WERI-Rb-1 (cell line): ENCODE results near the gene CCDC57.

Experiments
- DNase-seq: peaks from one replicate; pipeline ENCODE4 v3.0.0-alpha.2; 2020
- H3K27ac ChIP-seq: fragments of 250-450 bp; sonication (Bioruptor Pico); 2 replicates; pipeline ENCODE4 v1.5.1; 2020; ENCODE audit warnings: mild to moderate bottlenecking, moderate library complexity
- H3K27me3 ChIP-seq: fragments of 250-450 bp; sonication (Bioruptor Pico); 2 replicates; pipeline ENCODE4 v1.5.1; 2021; ENCODE audit warnings: mild to moderate bottlenecking, low read depth, moderate library complexity; ENCODE audit not compliant: insufficient read depth, severe bottlenecking
- H3K36me3 ChIP-seq: fragments of 250-450 bp; sonication (Bioruptor Pico); 2 replicates; pipeline ENCODE4 v1.5.1; 2020; ENCODE audit warnings: mild to moderate bottlenecking, moderate library complexity
- H3K4me3 ChIP-seq: 2 replicates; pipeline ENCODE4 v1.5.1; 2011; ENCODE audit warnings: low read depth, mild to moderate bottlenecking, control low read depth, low read length
- H3K9me3 ChIP-seq: fragments of 250-450 bp; sonication (Bioruptor Pico); 2 replicates; pipeline ENCODE4 v1.5.1; 2021; ENCODE audit warnings: mild to moderate bottlenecking, moderate library complexity; ENCODE audit not compliant: severe bottlenecking
- TF ChIP-seq, protein P1 (sequence below): IDR thresholded peaks from 2 replicates; pipeline ENCODE4 v1.5.1; 2011; ENCODE audit warnings: low read depth, mild to moderate bottlenecking, control low read depth, inconsistent platforms, low read length

Gene CCDC57

DNA sequence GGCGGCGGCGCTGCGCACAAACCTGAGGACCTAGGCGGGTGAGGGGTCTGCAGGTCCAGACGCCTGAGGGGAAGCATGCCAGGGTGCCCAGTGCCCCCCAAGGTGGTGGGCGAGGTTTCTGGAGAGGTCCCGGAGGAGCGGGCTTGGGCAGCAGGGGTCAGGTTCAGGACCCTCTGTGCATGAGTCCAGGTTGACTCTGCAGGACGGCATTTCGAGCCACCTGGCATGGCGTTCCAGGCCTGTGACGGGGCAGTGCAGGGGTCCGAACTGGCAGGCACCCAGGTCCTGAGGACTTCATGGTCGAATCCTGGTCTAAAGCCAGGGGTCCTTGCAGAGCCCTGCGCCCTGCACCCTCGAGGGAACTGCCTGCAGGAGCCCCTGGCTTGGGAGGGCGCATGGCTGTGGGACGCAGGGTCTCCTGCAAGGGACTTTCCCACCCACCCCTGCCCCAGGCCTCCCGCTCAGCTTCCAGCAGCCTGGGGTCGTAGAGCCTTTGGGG, 19.7 kb upstream of the CCDC57 start:
- Histone ChIP-seq H3K27ac (no peak overlapping the region), H3K27me3 (no peaks in the 10 kb centered on the region), H3K36me3 (peaks cover 3% of the 10 kb centered on the region; the same call in 1 of the 2 replicates), H3K9me3 (peaks cover 8% of the 10 kb centered on the region), H3K4me3 (no peak overlapping the region)
- no peak for DNase-seq
- TF ChIP-seq, protein P1, sequence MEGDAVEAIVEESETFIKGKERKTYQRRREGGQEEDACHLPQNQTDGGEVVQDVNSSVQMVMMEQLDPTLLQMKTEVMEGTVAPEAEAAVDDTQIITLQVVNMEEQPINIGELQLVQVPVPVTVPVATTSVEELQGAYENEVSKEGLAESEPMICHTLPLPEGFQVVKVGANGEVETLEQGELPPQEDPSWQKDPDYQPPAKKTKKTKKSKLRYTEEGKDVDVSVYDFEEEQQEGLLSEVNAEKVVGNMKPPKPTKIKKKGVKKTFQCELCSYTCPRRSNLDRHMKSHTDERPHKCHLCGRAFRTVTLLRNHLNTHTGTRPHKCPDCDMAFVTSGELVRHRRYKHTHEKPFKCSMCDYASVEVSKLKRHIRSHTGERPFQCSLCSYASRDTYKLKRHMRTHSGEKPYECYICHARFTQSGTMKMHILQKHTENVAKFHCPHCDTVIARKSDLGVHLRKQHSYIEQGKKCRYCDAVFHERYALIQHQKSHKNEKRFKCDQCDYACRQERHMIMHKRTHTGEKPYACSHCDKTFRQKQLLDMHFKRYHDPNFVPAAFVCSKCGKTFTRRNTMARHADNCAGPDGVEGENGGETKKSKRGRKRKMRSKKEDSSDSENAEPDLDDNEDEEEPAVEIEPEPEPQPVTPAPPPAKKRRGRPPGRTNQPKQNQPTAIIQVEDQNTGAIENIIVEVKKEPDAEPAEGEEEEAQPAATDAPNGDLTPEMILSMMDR: no peak

DNA sequence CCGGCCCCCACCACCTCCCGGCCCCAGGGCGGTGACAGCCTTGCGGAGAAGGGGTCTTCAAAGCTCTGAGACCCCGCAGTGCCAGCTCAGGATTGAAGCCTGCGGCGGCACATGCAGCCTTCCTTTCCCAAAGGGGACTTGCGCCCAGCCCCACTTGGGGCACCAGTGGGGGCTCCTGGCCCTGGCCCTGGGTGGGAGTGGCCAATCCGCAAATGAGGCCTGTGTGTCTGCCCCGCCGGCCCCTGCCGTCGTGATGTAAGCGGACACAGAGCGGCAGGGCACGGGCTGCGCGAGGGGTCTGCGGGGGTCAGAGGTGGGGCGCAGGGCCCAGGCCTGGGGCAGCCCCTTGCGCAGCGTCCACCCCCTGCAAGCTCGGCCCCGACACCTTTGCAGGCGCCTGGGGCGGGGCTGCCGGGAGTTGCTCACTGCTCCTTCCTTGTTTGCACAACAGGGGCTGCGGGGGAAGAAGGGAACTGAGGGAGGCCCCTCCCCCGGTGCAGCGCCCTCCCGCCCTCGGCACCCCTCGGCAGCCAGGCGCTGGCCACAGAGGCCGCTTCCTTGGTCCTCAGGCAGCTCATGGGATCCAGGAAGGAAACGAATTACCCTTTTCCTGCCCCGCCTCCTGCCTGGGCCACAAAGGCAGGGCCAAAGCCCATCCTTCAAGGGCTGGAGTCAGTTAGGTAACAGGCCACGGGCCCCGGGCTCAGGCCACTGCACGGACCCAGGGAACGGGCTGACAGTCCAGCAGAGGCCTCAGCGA, 19.1 kb upstream of the CCDC57 start:
- TF ChIP-seq, protein P1: no peak
- Histone ChIP-seq H3K4me3 (no peak overlapping the region), H3K27me3 (no peaks in the 10 kb centered on the region), H3K27ac (no peak overlapping the region; the same call in 1 of the 2 replicates), H3K9me3 (peaks cover 8% of the 10 kb centered on the region), H3K36me3 (no peaks in the 10 kb centered on the region; the same call in 1 of the 2 replicates)
- DNase-seq: no peak

DNA sequence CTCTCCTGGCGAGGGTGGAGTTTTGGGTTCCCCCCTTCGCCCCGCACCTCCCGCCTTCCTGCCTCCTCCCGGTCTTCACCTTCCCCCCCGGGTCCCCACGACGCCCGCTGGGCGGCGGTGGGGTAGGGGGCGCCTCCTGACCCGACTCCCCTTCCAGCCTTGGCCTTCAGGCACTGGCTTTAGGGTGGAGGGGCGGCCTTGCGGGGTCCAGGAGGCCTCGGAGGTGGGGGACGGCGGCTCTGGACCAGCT, 18.6 kb upstream of the CCDC57 start:
- Histone ChIP-seq H3K9me3 (peaks cover 8% of the 10 kb centered on the region), H3K36me3 (no peaks in the 10 kb centered on the region; the same call in 1 of the 2 replicates), H3K27me3 (no peaks in the 10 kb centered on the region), H3K27ac (no peak overlapping the region; the same call in 1 of the 2 replicates), H3K4me3 (no peak overlapping the region)
- TF ChIP-seq, protein P1: no peak
- DNase-seq: no peak

DNA sequence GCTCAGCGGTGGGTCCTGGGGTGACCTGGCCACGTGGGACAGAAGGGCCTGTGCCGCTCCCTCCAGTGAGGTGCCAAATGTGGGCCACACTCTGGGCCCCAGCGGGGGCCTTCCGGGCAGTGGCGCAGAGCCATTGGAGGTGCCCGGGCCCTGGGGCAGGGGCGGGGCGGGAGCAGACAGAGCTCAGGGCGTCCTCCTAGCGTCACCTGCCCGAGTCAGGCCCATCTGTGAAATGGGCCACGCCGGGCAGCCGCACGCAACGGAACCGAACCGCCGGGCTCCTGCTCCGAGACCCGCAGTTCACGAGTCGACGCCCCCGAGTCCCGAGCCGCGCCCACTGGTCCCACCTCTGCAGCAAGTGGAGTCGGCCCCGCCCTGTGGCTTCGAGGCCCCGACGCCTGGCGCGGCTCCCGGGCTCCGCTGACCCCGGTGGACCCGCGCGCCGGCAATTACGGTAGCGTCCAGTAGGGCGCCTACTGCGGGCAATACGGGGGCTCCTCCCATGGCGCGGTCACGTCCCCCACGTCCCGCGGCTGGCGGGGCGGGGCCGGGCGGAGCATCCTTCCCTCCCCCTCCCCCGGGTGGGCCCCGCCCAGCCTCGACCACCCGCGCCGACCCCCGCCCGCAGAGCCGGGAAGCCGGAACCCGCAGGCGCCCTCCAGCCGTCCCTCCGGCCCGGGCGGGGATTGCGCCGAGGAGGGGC, 18.1 kb upstream of the CCDC57 start:
- no peak overlapping the region for H3K27ac ChIP-seq
- TF ChIP-seq, protein P1: no peak
- peaks cover 8% of the 10 kb centered on the region for H3K9me3 ChIP-seq
- H3K27me3 ChIP-seq: no peaks in the 10 kb centered on the region
- H3K36me3 ChIP-seq: no peaks in the 10 kb centered on the region; the same call in 1 of the 2 replicates
- no peak for DNase-seq
- no peak overlapping the region for H3K4me3 ChIP-seq

DNA sequence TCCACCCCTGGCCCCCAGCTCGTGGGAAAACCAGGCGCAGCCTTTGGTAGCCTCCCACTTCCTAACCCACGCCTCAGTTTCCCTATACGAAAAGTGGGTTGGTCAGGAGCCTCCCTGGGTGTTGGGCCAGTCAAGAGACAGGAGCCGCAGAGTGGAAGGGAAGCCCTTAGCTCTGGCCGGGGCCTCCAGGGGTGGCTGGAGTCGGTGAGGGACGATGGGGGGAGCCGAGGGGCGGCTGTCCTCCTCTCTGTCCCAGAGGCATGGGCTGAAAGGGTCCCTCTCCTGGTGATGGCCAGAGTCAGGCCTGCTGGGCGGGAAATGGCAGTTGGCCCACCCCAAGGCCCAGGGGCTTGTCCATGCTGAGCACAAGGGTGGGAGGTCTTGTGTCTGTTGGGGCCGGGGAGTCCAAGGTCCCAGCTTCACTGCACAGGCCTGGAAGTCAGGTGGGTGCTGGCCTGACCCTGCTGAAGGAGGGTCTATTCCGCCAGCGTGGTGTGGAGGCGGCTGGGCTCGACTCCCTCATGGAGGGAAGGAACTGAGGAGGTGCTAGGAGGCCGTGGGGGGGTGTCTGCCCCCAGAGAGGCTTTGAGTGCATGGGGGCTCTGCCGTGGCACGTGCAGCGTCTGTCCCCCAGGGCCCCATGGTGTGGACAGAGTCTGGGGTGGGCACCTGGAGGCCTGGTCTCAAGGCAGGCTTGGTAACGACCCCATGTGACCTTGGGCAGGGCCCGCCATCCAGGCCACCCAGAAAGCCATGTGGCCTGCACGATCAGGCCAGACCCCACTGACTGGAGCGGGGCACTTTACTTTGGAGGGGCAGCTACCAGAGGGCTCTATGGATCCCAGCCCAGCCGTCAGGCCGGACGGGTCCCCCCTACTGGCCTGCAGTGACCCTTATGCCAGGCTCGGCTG, 17.3 kb upstream of the CCDC57 start:
- Histone ChIP-seq H3K36me3 (no peaks in the 10 kb centered on the region; the same call in 1 of the 2 replicates), H3K27ac (no peak overlapping the region), H3K9me3 (peaks cover 6% of the 10 kb centered on the region), H3K27me3 (no peaks in the 10 kb centered on the region), H3K4me3 (no peak overlapping the region)
- no peak for DNase-seq
- TF ChIP-seq, protein P1: no peak
